Middle frontal gyrus (tissue), 1 donor: ENCODE data around the gene ACTN4.

Experiments used
- DNase-seq: peaks from one replicate; pipeline ENCODE4 v3.0.0-alpha.2; 2015; ENCODE audit warnings: low spot score; ENCODE audit errors: extremely low spot score

Gene ACTN4

DNA sequence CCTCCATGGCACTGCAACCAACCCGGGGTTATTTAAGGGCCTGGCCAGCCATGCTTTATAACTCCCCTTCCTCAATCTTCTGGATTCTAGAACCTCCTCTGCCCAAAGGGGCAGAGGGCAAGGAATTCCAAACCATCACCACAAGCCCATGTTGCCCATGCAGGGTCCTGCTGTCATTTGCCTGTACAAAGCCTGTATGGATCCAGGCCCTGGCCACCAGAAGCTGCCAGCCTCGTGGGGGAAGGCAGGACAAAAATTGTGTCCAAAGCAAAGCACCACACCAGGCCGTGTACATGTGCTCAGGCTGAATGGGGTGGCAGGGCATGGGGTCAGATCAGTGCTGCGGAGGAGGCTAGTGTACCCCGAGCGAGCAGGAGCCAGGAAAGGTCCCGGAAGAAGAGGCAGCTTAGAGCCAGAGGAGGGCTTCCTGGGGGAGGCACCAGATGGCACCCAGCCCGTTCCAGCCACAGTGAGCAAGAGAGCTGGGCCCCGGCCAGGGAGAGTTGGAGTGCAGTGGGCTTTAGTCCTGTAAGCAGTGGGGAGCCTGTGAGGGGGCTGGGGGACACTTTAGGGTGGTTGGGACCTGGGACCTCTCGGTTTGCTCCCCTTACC is 61.1 kb downstream of the ACTN4 start:
- no peak for DNase-seq

DNA sequence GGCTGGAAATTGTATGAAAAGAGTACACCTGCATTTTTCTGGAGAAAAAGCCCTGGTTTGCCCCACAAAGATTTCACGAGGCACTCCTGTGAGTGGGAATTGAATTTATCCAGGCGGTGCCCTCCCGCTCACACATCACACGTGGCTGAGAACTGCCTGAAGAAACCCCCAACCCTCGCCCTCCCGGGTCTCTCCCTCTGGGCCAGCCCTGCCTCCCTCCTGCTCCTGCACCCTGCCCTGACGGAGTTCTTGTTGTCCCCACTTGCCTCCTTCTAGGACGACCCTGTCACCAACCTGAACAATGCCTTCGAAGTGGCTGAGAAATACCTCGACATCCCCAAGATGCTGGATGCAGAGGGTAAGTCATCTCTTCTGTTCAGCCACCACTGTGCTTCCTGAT is 61.7 kb downstream of the ACTN4 start:
- DNase-seq = no peak

- DNase-seq = no peak
Observed at GRCh38 chr19:38709671-38710415, 62.4 kb downstream of the ACTN4 start.

DNA sequence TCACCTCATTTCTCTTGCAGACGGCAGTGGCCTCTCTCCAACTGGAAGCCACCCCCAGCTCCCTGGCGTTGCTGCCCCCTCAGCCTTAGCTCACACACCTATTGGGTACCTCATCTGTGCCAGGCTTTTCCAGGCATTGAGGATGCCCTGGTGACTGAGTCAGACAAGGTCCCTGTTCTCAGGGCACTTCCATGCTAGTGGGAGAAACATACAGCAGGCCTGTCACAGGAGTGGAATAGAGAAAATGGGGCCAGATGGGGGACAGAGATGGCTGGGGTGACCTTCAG is 62.9 kb downstream of the ACTN4 start:
- no peak for DNase-seq

GRCh38 chr19:38710928-38711725 is 63.7 kb downstream of the ACTN4 start:
- no peak for DNase-seq

- no peak for DNase-seq
Observed at GRCh38 chr19:38711726-38712153, 64.3 kb downstream of the ACTN4 start.

DNA sequence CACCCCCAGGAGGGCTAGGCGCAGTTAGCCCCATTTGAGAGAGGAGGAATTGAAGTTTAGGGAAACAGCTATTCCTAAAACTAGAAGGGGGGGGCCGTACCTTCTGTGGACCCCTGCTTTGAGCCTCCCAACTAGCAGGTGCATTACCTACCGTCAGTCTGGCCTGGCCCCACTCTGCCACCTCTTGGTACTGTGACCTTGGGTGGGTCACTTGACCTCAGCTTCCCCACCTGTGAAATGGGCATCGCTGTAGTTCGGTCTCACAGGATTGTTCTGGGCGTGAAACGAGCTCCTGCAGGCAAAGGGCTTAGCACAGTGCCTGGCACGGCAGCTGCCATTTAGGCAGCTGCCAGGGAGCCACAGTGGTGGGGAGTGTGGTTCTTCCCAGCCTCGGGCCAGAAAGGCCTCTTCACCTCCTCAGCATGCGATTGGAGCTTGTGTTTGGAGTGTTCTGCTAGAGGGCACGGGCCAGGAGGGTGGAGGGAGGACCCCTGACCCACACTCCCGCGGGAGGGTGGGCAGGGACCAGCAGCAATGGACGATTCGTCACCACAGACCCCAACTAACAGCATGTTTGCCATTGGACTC is 64.8 kb downstream of the ACTN4 start:
- no peak for DNase-seq

GRCh38 chr19:38713227-38713649 is 65.8 kb downstream of the ACTN4 start:
- DNase-seq = no peak

DNA sequence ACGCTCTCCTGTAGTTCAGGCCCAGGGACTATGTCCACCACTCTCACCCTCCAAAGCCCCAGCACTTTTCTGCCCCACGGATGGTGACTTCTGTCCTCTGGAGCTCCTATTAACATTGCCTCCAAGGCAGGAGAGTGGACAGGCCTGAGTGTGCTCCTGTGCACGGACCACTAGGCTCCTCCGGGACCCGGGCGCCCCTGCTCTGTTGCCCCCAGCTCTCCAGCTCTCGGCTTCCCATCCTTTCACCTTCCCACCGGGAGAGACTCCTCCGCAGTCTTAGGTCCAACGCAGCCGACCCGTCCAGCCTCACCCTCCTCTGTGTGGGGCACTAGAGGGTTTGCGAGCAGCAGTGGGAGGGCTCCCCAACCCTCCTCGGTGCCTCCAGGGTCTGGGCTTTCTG is 66.4 kb downstream of the ACTN4 start:
- DNase-seq = no peak

DNA sequence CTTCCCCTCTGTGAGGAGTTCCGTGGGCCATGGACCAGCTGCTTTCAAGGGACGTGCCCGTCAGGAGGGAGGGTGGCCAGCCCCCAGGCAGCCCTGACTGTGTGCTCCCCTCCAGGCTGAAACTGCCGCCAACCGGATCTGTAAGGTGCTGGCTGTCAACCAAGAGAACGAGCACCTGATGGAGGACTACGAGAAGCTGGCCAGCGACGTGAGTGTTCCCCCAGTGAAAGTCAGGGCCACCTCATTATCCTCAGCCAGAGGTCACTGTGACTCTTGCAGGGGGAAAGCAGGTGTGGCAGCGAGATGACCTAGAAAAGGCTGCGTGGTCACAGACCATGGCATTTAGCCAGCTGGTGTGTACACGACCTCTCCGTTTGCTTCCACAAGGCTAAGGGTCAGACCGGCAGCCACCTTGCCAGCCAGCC is 66.9 kb downstream of the ACTN4 start:
- no peak for DNase-seq

DNA sequence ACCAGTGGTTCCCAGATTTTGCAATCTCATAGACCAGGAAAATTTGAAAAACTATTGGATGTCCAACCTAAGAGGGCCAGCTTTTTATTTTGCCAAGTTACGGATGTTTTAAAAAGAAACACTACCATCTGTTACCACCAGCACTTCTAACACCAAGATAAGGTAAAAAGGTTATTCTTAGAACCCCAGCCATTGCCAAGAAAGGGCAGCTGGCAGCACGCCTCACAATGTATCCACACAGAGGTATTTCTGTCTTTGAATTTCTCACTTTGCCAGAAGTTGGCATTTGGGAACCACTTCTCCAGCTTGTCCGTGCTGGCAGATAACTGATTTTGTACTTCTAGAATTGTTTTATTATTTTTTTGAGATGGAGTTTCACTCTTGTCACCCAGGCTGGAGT is 68.1 kb downstream of the ACTN4 start:
- DNase-seq = peak; percentile 62

DNA sequence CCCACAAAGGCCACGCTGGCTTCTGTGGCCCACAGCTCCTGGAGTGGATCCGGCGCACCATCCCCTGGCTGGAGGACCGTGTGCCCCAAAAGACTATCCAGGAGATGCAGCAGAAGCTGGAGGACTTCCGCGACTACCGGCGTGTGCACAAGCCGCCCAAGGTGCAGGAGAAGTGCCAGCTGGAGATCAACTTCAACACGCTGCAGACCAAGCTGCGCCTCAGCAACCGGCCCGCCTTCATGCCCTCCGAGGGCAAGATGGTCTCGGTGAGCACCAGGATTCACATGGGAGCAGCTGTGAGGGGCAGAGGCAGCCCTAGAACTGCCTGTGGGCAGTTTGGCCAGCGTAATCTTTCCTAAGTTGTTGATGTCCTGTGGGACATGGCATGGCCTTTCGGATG is 69.6 kb downstream of the ACTN4 start:
- no peak for DNase-seq

DNA sequence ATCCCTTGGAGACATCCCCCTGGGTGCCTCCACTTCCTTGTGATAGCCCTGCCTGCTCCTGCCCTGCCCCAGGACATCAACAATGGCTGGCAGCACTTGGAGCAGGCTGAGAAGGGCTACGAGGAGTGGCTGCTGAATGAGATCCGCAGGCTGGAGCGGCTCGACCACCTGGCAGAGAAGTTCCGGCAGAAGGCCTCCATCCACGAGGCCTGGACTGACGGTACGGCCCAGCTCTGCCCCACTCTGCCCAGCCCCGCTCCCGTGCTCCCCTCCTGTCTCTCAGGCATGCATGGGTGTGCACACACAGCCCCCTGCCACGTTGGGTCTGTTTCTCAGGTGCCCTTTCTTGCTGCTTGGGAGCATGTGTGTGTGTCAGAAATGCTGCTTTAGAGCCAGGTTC is 70.4 kb downstream of the ACTN4 start:
- no peak for DNase-seq

GRCh38 chr19:38718747-38719543 is 71.5 kb downstream of the ACTN4 start:
- no peak for DNase-seq

GRCh38 chr19:38719761-38720558 is 72.5 kb downstream of the ACTN4 start:
- DNase-seq = no peak

- no peak for DNase-seq
Observed at GRCh38 chr19:38720559-38721236, 73.2 kb downstream of the ACTN4 start.

- DNase-seq = no peak
Observed at GRCh38 chr19:38721496-38721895, 74.0 kb downstream of the ACTN4 start.

- DNase-seq = peak; percentile 67
Observed at GRCh38 chr19:38721979-38722773, 74.7 kb downstream of the ACTN4 start.

DNA sequence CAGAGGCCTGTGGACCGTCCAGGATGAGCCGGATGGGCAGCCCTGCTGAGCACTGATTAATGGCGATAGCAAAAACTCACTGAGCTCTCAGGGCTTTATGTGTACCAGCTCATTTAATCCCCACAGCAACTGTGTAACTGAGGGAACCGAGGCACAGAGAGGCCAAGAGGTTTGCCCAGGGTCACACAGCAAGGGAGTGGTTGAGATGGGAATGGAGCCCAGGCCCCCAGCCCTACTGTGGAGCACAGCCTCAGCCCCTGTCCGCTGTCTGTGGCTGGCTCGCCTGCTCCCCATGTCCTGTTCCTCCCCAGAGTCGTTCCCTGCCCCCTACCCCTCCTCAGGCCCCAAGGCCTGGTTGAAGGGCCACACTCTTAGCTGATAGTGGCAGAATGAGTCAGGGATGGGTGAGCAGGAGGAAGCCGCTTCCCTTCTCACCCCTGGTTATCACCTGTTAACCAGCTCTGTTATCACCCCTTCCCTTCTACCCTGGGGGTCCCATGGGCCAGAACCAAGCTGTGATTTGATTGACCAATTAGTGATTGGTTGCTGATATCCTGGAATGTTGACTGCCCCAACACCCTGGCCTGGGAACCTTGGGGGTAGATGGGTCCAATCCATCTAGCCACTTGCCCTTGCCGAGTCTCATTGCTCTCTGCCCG is 75.6 kb downstream of the ACTN4 start:
- no peak for DNase-seq
